Adrenal gland (tissue), 12 donors: ENCODE data around the gene TEX35. TPM values are rescaled to one million over a fixed set of nuclear protein-coding genes. Genes with fewer than 3 reads are reported as not detected.

ENCODE experiments used
- DNase-seq, 7 donors: peaks; one replicate each; pipeline ENCODE4 v3.0.0-alpha.2; 2019 to 2020
- H3K27ac ChIP-seq, 5 donors: fragments of 200-600 bp; sonication (generic) in 4 of 5; 1 replicate in 3 of 5; 2 replicates in 2 of 5; pipeline versions ENCODE4 v1.5.1 to v1.8.0; 2016 to 2020; ENCODE audit warnings: mild to moderate bottlenecking in 1 of 5
- H3K27me3 ChIP-seq: fragments of 200-600 bp; 2 replicates; pipeline ENCODE4 v1.8.0; 2021
- H3K36me3 ChIP-seq, 2 donors: fragments of 200-600 bp; replicated peaks in 1 of 2; 1 replicate in 1 of 2; 2 replicates in 1 of 2; pipeline versions ENCODE4 v1.5.1 to v1.8.0; 2018 to 2022
- H3K4me1 ChIP-seq, 2 donors: fragments of 200-600 bp; replicated peaks in 1 of 2; 1 replicate in 1 of 2; 2 replicates in 1 of 2; pipeline versions ENCODE4 v1.5.1 to v1.8.0; 2018 to 2021
- H3K4me3 ChIP-seq, 4 donors: fragments of 200-600 bp; sonication (generic) in 3 of 4; one replicate each; pipeline ENCODE4 v1.5.1; 2016 to 2018
- H3K9me3 ChIP-seq, 3 donors: fragments of 200-600 bp; sonication (generic) in 1 of 3; replicated peaks in 1 of 3; 1 replicate in 2 of 3; 2 replicates in 1 of 3; pipeline versions ENCODE4 v1.5.1 to v1.8.0; 2016 to 2021
- POLR2A ChIP-seq, 2 donors: fragments of 450-650 bp; IDR thresholded peaks; one replicate each; pipeline ENCODE4 v1.6.1; 2017; ENCODE audit warnings: antibody characterized with exemption in 2 of 2, mild to moderate bottlenecking in 2 of 2, moderate library complexity in 1 of 2
- WGBS, 4 donors: extraction: QIAGEN DNeasy Blood & Tissue Kit in 2 of 4; methylation state at CpG; one replicate each; pipeline versions ENCODE4 v1.1.5 to v1.1.7; 2013 to 2017; 5-methylcytosine and 5-hydroxymethylcytosine counted together
- intact Hi-C, 2 donors: fragments of 100-400 bp; cut with DNase I; formaldehyde crosslinking; loops; one replicate each; pipeline versions ENCODE4 v1.14.1 to v1.15.0; 2022 to 2023
- polyA plus RNA-seq, 3 donors: library from polyadenylated mRNA; stranded (reverse); fragments of 200-250 nt in 2 of 3; fragments of 350-450 nt in 1 of 3; fragmentation: Illumina TruSeq in 1 of 3; extraction: RNeasy Lipid Tissue Mini Kit (QIAGEN cat#74804) in 1 of 3; gene quantifications; one replicate each; pipeline ENCODE4 v1.2.3, GENCODE V29; 2013 to 2014
- total RNA-seq, 9 donors: library from RNA; depleted of rRNA in 4 of 9; stranded (reverse); fragments of >200 nt in 4 of 9; fragments of 120-200 nt in 1 of 9; fragmentation: NEBNext Ultra II Directional in 1 of 9; extraction: Animal tissue kit (Norgen Biotek cat#: 25700) in 1 of 9; gene quantifications; one replicate each; pipeline versions ENCODE4 v1.1.0 to v1.2.4, GENCODE V29; 2013 to 2023
- TF ChIP-seq, protein P1 (sequence below), 6 experiments: fragments of 450-650 bp in 4 of 6; fragments of 200-600 bp in 2 of 6; sonication (generic) in 1 of 6; IDR thresholded peaks; 1 replicate in 5 of 6; 2 replicates in 1 of 6; pipeline versions ENCODE4 v1.5.1 to v1.8.0; 2016 to 2021; ENCODE audit warnings: antibody characterized with exemption in 6 of 6, mild to moderate bottlenecking in 2 of 6, moderate library complexity in 1 of 6
- donor health status: healthy with polysubstance abuse.
- donor health status: Bipolar disorder and iron deficiency.
- donor health status: DM: yes; HTN: yes; CAD: no.
- donor health status: DM: no; HTN: no; CAD: no.
- donor health status: DM: no; HTN: no; CAD: no.
- donor health status: DM: yes; HTN: yes; CAD: no.

Gene TEX35
- total and polyA plus RNA-seq, 12 donors: not detected

GRCh38 chr1:178486100-178487069 is 26.5 kb upstream of the TEX35 start:
- no peak for DNase-seq
- intact Hi-C loops: no loop called here
- Histone ChIP-seq H3K4me3 (no peak overlapping the region), H3K9me3 (no peaks in the 10 kb centered on the region), H3K27ac (no peak overlapping the region), H3K27me3 (no peaks in the 10 kb centered on the region), H3K36me3 (no peaks in the 10 kb centered on the region), H3K4me1 (peaks cover 4 to 8% of the 10 kb centered on the region in 2 donors)
- TF ChIP-seq, protein P1, sequence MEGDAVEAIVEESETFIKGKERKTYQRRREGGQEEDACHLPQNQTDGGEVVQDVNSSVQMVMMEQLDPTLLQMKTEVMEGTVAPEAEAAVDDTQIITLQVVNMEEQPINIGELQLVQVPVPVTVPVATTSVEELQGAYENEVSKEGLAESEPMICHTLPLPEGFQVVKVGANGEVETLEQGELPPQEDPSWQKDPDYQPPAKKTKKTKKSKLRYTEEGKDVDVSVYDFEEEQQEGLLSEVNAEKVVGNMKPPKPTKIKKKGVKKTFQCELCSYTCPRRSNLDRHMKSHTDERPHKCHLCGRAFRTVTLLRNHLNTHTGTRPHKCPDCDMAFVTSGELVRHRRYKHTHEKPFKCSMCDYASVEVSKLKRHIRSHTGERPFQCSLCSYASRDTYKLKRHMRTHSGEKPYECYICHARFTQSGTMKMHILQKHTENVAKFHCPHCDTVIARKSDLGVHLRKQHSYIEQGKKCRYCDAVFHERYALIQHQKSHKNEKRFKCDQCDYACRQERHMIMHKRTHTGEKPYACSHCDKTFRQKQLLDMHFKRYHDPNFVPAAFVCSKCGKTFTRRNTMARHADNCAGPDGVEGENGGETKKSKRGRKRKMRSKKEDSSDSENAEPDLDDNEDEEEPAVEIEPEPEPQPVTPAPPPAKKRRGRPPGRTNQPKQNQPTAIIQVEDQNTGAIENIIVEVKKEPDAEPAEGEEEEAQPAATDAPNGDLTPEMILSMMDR (IDR thresholded peaks at IDR 0.05): no peak
- TF ChIP-seq POLR2A (IDR thresholded peaks at IDR 0.05): no peak
- WGBS, 4 donors: 39 to 83% (median 60%) methylated on average over 5 to 54 of the region's 54 CpGs

GRCh38 chr1:178487070-178487615 is 25.8 kb upstream of the TEX35 start:
- no peak overlapping the region for H3K4me3 ChIP-seq
- WGBS, 4 donors: 43 to 83% (median 50%) methylated on average over 5 to 20 of the region's 20 CpGs
- no peak for DNase-seq
- intact Hi-C loops: no loop called here
- peaks cover 4 to 8% of the 10 kb centered on the region in 2 donors for H3K4me1 ChIP-seq
- H3K36me3 ChIP-seq: no peaks in the 10 kb centered on the region
- no peaks in the 10 kb centered on the region for H3K9me3 ChIP-seq
- TF ChIP-seq POLR2A (IDR thresholded peaks at IDR 0.05): no peak
- TF ChIP-seq, protein P1 (IDR thresholded peaks at IDR 0.05): no peak
- H3K27me3 ChIP-seq: no peaks in the 10 kb centered on the region
- no peak overlapping the region for H3K27ac ChIP-seq

DNA sequence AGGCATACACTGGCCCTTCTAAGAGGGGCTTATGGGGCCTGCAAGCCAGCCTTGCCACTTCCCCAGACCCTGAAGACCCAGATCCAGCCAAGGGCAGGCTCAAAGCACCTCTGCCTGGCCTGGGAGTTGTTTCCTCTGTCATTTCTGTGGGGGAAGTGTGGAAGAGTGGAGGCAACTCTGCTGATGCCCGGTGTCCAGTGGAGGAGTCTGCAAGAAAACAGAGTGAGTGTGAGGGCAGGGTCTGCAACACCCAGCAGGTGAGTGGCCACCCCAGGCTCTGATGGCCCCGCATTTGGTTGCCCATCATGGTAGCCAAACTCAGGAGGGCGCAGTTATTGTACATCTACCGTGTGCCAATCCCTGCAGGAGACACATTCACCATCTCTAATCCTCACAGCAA is 24.5 kb upstream of the TEX35 start:
- no peak overlapping the region for H3K27ac ChIP-seq
- H3K9me3 ChIP-seq: no peaks in the 10 kb centered on the region
- H3K4me1 ChIP-seq: peaks cover 4 to 8% of the 10 kb centered on the region in 2 donors
- TF ChIP-seq, protein P1 (IDR thresholded peaks at IDR 0.05): no peak
- no peak for TF ChIP-seq POLR2A (IDR thresholded peaks at IDR 0.05)
- H3K4me3 ChIP-seq: no peak overlapping the region
- H3K27me3 ChIP-seq: no peaks in the 10 kb centered on the region
- intact Hi-C loops: no loop called here
- H3K36me3 ChIP-seq: no peaks in the 10 kb centered on the region
- no peak for DNase-seq
- 82 to 93% (median 90%) methylated on average over 4 of the region's 4 CpGs for WGBS, 4 donors

DNA sequence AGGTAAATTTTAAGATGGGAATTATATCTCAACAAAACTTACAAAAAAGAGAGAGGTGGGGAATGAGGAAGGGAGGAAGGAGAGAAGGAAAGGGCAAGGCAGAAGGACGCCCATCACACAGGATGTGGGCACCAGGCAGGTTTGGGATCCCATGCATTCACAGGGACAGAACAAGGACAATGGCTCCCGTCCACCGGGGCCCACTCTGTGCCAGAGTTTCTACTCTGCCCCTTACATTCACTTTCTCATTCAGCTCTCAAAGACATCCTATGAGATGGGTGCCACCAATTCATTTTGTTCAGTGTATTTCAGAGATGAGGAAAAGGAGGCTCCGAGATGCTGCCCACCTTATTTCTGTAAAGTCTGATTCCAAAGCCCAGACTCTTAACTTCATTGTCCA is 23.5 kb upstream of the TEX35 start:
- Histone ChIP-seq H3K4me3 (no peak overlapping the region), H3K27me3 (no peaks in the 10 kb centered on the region), H3K4me1 (peaks cover 4 to 8% of the 10 kb centered on the region in 2 donors), H3K27ac (no peak overlapping the region), H3K36me3 (no peaks in the 10 kb centered on the region), H3K9me3 (no peaks in the 10 kb centered on the region)
- 84 to 89% (median 86%) methylated on average over 4 of the region's 4 CpGs for WGBS, 4 donors
- TF ChIP-seq POLR2A (IDR thresholded peaks at IDR 0.05): no peak
- TF ChIP-seq, protein P1 (IDR thresholded peaks at IDR 0.05): no peak
- intact Hi-C loops: no loop called here
- no peak for DNase-seq
